ENCODE measurements around the gene TSPAN6.

The TSPAN6 gene

DNA sequence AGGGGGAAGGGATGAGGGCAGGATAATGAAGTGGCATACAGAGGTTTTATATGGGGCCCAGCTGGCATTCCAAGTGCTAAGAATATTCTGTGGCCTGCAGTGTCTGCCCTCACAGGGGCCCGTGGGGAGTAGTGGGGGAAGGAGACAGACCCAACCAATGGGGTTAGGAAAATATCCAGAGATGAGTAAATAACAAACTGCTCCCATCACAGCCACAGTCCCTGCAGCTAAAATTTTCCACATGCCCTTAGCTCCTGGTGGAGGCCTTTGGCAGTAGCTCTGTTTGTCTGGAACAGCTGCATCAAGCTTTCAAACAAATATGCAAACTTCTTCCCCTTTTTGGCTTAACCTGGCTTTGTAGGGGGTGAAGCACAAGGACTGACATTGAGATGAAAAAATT, 10.5 kb upstream of the TSPAN6 start:
- no peak for DNase-seq

DNA sequence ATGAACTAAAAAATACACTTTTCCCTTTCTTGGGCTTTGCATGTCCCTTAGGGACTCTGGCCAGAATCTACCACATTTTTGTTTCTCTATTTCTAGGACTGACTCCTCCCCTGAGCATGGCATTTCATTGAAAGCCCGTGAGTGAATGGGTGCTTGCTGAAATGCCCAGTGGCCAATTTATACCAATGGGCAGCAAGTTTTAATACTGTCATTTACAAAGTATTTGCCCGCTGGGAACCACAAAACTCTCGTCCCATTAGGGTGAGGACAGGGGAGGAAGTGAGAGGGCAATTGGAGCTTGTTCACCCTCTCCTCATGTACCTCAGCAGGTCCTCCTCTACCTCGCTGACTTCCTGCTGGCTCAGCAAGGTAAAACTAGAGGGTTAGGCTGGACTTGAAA, 8.5 kb upstream of the TSPAN6 start:
- DNase-seq = no peak

DNA sequence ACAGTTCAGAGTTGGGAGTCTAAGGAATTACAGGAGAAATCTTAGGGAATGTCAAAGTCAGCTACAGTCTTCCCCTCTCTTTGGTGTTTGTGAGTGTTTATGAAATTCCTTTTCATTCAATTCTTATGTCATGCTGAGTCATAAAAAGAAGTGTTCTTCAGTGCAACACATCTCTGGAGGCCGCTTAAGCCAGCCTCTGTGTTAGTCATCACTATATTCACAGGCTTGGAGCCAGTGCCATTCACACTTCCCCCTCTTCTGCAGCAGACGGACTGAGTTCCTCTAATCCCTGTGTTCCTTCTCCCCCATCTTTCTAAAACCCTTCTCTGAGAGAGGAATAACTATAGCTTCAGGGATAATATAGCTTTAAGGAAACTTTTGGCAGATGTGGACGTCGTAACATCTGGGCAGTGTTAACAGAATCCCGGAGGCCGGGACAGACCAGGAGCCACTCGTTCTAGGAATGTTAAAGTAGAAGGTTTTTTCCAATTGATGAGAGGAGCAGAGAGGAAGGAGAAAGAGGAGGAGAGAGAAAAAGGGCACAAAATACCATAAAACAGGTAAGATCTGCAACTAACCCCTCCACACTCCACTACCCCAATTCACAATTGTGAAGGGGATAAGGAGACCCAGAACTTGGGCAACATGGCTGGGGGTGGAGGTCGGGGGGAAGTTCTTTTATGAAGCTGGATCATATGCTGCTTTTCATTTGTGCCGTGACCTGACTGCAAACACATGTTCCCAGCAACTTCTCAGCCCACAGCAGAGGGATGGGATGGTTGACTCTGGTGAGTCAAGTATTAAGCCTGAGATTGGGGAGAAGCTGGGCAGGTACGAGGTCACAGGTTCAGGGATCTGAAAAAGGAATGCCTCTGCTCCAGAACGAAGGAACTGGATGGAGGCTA, 7.6 kb upstream of the TSPAN6 start, which contains the start of gene SRPX2:
Gene SRPX2, plus strand, starts transcription at position 244 of the 905 bp plus-strand sequence. CDS start 2,124 bp downstream, outside the sequence.
- no peak for DNase-seq

DNA sequence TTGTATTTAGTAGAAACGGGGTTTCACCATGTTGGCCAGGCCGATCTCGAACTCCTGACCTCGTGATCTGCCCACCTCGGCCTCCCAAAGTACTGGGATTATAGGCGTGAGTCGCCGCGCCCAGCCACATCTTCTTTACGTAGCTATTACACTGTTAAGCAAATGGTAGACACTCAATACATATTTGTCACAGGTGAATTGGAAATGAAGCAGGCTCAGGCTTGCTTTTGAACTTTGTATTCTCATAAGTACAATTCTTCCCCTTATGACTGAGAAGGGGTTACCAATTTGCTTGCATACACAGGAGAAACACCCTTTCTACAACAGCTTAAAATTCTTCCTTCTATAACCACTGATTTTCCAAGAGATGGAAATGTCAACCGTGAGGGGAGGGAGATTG, 6.6 kb upstream of the TSPAN6 start:
- no peak for DNase-seq

DNA sequence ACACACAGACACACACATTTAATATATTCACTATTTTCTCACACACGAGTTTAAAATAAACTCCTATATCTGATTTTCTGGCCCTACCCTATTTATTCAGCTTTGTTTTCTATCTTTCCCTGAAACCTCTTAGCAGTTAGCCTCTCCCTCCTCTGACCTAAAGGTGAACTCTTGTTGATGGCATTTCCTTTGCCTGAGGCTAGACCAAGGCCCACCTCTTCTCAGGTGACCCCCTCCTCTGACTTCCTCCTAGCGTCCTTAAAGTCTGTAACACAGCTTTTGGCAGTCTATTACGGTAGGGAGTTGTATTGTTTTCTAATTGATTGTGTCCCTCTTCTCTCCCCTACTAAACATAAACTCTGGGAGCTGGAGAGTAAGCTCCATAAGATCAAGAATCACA, 5.7 kb upstream of the TSPAN6 start:
- no peak for DNase-seq

DNA sequence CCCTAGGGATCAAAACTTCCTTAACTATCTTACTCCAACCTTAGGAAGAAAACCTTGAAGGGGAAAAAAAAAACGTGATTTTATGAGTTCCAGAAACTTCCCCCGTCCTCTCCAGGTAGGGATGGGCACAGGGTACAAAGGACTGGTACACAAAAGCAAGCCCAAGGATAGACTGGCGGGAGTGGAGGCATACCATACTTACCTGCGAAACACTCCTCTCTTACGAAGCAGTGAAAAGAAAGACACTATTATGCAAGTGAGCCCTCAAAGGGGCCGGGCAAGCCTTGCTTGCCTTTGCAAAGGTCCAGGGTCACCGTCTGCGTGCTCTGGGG, 651 bp downstream of the TSPAN6 start:
- no peak for DNase-seq

DNA sequence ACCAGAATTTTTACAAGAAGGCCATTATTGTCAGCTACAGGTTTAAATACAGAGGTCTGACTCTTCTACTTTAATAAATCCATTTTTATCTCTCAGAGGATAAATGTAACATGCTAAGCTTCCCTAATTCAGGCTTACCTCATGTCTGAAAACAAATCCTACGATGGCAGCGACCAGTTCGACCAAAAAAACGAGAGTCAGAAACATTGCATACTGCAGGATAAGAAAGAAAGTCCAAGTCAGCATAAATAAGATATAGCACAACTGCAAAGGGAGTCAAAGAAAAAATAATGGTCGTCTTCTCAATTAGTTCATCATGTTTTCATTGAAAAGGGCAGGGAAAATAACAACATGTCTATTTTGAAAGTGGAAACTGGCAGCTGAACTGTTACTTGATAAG, 1.6 kb downstream of the TSPAN6 start:
- DNase-seq = no peak

DNA sequence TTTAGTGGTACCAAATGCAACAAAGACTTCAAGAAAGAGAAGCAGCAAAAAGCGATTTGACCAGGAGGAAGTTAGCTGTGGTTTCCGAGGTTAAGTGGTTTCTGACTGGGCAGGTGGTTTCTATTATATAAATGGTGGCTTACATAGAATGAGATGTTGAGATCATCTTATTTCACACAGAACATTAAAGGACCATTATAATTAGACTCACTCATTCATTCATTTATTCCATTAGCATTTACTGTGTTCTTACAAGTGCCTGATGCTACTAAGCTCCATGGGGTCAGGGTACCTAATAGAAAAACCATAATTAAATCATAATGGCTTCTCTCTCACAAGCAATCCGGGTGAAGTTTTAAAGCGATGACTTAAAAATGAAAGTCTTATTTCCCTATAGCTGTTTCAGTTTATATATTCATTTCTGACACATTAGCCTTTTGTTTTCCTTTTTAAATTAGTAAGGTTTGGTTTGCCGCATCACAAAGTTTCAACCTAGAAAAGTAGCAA, 10.6 kb downstream of the TSPAN6 start:
- DNase-seq = no peak

DNA sequence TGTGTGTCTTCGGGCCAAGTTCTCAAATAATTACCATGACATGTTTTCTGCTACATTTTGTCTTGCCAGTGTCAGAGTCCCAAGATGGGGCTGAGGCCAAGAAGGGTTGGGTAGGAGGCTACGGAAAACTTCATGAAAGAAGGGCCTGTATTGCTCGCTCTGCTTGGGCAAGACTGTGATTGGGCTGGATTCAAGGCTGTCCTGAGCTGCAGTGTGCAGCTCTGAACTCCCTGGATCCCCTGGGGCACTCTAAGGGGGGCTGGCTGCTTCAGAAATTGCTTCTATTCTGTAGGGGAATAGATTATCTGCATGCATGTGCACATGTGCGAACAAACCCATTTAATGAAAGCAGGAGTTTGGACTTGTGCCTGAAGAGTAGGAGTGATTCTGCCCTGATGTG, 13.6 kb downstream of the TSPAN6 start:
- no peak for DNase-seq

DNA sequence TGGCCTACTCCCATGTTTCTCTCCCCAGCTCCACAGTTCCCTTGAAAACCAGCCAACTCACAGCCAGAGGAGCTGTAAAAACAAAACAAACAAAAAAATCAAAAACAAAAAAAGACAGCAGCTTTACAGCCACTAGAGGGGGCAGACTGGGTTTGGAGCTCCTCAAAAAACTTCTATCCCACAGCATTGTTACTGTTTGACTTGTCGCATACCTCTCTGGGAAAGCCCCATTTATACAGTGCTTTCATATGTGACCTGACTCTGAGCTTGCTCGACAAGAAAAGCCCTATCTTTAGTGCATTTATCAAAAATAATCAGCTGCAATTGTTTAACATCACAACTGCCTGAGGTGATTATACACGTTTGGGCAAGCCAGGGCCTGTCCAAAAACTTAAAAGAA, 21.6 kb downstream of the TSPAN6 start:
- no peak for DNase-seq

DNA sequence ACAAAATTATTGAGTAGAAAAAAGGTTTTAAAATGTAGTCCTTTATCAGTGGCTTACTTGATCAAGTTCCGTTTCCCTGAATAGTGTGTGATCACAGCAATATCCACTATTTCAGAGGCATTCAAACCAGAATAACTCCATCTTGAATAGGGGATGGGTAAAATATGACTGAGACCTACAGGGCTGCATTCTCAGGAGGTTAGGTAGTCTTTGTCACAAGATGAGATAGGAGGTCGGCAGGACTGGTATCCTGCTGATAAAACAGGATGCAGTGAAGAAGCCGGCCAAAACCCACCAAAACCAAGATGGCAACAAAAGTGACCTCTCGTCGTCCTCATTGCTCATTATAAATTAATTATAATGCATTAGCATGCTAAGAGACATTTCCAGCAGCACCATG, 24.7 kb downstream of the TSPAN6 start:
- no peak for DNase-seq

DNA sequence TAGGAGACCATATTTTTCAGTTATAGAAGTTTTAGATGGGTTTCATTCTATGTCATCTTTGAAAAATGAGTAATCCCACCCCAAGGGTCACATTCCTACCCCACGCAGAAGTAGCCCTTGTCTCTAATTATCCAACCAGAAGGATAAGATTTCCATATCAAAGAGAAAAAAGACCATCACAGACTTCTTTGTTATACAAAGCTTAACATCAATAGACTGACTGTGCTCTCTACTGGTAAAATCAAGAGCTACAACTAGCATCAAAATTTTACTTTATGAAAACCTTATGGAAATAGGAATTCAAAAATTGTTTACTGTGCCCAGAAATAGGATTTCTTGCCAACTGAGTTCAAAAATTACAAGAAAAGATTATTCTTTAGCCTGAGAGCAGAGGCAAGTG, 27.0 kb downstream of the TSPAN6 start:
- DNase-seq = no peak

DNA sequence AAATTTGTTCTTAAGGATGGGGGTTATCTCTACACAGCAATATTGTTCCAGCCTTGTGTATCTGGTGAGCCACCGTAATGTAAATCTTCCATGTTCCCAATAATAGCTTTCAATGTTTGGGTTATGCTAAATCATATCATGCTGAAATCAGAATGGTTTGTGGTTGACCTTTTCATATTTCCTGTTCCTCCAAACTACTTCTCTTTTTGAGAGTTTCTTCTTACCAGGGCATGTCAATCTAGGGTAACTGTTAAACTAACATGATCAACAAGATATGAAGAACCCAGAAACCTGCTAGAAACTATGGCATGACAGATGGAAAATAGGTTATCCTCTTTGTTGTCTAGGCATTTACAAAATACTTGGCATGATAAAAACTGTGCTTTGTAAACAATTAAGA, 29.9 kb downstream of the TSPAN6 start:
- no peak for DNase-seq

DNA sequence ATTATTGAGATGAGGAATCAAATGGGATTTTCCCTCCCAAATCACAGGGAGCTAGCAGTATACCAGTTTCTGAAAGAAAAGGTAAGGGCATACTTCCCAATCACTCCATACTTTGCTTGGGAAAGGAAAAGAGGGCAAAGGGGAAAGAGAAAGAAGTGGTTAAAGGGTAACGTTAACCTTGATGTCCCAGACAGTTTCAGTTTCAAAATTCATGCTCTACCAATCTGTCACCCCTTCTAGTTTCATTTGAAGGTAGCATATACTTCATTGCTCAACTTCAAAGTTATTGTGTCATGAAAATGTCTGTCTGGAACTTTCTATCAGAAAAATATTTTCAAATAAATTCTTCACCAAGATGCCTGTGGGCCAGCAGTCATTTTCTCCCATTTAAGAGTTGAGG, 35.8 kb downstream of the TSPAN6 start:
- no peak for DNase-seq

DNA sequence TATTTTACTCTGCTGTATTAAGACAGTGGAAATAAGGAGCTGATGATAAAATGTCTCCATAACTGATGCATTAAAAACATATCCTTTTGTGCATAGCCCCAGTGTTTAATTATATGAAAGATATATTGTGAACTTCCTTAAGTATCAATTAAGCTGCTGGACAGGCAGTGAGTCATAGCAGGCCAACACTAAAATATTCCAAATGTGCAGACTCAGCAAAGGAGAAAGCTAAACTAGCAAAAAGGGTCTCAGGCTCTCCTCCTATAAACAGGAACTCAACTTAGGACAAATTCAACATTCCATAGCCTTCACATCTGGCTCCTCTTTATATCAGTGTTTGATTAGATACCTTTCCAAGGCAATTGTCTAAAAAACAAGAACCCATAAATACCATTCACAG, 36.3 kb downstream of the TSPAN6 start:
- no peak for DNase-seq

DNA sequence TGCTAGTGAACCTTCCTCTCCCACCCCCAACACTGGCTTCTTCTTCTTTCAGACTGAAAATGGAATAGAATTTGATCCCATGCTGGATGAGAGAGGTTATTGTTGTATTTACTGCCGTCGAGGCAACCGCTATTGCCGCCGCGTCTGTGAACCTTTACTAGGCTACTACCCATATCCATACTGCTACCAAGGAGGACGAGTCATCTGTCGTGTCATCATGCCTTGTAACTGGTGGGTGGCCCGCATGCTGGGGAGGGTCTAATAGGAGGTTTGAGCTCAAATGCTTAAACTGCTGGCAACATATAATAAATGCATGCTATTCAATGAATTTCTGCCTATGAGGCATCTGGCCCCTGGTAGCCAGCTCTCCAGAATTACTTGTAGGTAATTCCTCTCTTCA, 37.1 kb downstream of the TSPAN6 start:
- DNase-seq = no peak

DNA sequence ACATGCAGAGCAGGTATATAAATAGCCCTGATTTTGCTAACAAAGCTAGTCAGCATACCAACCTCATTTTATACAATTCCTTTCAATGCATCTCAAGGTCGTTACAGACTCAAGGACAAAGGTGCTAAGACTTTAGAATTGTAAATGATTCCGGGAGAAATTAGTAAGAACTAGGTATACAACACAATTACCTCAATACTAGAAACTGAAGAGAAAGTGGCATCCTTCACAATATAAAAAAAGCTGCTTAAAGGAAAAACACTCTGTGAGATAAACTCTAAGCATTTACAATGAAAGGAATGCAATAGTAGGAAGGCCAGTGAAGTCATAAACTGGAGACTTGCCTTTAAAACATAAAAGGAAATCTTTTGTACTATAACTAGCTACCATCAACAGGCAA, 40.0 kb downstream of the TSPAN6 start:
- no peak for DNase-seq

DNA sequence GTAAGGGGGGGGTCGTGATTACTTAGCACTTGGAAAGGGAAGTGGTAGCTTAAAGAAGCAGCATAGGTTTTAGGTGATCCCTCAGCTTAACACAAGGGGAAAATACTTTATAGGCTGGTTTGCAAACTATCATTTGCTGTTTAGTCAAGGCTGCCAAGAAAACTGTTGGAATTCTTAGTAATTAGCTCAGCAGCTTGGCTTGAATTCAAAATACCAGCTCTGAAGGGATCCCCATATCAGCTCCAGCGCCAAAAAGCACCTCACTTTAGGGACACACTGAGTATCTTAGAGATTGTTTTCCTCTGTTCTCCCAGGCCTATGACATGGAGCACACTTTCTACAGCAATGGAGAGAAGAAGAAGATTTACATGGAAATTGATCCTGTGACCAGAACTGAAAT, 43.0 kb downstream of the TSPAN6 start:
- no peak for DNase-seq

DNA sequence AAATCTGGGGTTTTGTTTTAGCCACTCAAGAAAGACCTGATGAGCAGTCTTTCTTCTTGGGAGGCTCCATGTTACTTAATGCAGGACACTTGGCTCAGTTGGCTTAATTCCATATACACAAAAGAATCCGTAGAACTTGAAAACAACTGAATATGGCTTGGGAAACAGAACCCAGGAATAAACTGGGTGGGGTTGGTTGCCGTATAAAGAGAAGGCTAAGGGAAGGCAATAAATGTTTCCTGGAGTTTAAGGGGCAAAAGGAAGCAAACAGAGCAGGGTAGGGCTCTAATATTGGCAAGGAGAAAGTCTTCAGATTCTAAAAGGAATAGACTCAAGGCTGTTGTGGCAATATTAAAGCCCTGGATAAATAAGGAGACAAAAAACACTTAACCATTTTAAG, 43.5 kb downstream of the TSPAN6 start:
- DNase-seq = no peak

DNA sequence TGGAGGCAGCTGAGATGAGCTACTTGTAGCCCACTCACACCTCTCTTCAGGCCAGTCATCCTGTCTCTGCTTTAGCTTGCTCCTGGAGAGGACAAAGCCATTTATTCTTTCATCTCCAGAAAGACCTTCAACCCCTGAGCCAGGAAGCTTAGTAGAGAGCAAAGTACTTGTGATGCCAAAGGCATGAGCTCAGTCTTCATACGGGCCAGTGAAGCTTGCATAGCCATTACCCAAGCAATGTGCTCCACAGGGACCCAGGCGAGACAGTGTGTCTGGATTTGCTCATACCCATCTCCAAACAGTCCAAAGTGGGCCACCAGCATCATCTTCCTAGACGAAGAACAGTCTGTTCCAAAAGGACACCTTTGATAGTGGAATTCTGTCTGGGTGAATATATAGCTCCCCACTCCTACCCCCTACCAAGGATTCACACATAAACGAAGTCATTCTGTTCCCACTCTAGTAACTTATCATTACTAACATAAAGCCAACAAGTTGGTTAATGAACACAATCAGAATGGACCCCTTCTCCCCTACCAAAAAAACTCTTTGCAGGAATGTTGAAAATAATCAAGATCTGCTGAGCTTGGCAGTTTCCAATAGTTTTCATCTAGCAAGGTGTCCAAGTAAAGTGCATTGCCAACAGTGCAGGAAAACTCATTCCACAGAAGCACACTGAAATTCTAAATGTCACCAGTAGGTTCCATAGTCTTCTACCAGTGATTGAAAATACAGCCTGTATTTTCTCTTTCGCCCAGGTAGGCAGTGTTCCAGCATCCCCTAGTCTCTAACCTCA, 45.2 kb downstream of the TSPAN6 start:
- no peak for DNase-seq

DNA sequence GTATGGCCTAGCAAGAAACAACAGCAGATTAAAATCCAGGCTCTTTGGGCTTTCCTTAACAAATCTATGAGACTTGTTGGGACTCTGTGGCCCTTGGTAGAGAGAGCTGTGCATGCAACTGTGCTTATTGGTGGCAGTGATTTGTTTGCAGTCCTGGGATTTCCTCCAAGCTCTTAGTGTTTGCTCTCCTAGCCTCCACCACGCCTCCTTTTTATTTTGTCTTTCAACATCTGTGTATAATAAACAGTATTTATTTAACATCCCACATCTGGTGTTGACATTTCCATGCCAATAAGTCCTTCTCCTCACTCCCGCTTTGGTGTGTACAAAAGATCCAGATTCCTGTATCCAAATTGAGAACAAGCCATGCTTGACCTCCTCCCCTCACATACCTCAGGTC, 48.7 kb downstream of the TSPAN6 start:
- no peak for DNase-seq

DNA sequence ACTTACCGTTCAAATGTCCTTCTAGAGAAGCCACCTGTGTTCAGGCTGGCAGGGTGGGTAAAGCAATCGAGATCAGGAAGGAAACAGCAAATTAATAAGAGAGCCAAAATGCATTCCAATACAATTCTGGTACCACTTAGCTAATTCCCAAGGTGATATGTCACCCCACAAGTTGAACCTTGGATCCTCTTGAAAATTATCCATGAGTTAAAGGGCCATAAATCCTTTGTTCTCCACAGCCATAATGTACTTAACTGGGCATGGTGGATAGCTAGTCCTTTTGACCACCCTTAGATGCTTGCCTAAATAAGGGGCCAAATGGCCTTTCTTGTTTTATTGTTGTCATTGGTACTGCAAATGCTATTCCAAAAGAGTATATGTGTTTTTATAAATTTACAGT, 49.9 kb downstream of the TSPAN6 start:
- DNase-seq = no peak

DNA sequence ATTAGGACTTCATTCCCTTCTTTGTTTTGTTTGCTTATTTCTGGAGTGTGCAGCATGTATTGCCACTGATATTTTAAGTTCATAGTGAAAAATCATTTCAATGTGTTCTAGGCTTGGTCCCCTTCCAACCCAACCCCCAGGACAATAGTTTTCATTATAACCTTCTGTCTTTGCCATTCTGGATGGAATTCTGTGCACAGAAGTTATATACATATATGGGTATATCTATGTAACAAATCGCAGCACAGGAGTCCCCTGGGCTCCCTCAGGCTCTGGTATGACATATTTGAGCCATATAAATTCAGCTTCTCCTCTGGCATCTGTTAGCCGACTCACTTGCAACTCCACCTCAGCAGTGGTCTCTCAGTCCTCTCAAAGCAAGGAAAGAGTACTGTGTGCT, 52.0 kb downstream of the TSPAN6 start, which contains the start of gene TNMD:
Gene TNMD, plus strand, starts transcription at position 326 of the 400 bp plus-strand sequence. CDS start 83 bp downstream, outside the sequence.
- DNase-seq = no peak

Data from NCI-H1417 treated with DMSO at 0.1 percent for 48 hours (cell line).